Tibial nerve (tissue), 4 donors: Measurements from ENCODE around the gene HTR1D. TPM values are rescaled to one million over a fixed set of nuclear protein-coding genes. Genes with fewer than 3 reads are reported as not detected.
"Not testable (repeated sequence)": the region's sequence is repeated elsewhere in the genome, so short reads cannot be mapped to it uniquely, and the experiment has no call there.

ENCODE experiments used
- DNase-seq, 2 donors: peaks; one replicate each; pipeline ENCODE4 v3.0.0-alpha.2; 2019; ENCODE audit warnings: low spot score in 2 of 2
- H3K27ac ChIP-seq, 4 donors: fragments of 200-600 bp; sonication (generic) in 3 of 4; one replicate each; pipeline ENCODE4 v1.5.1; 2017 to 2019; ENCODE audit warnings: mild to moderate bottlenecking in 1 of 4
- H3K27me3 ChIP-seq, 2 donors: fragments of 200-600 bp; sonication (generic) in 1 of 2; one replicate each; pipeline versions ENCODE4 v1.5.1 to v1.6.0; 2017 to 2019
- H3K36me3 ChIP-seq, 3 donors: fragments of 200-600 bp; sonication (generic); one replicate each; pipeline ENCODE4 v1.5.1; 2018 to 2019
- H3K4me1 ChIP-seq, 4 donors: fragments of 200-600 bp; sonication (generic) in 3 of 4; one replicate each; pipeline ENCODE4 v1.5.1; 2017 to 2019
- H3K4me3 ChIP-seq, 4 donors: fragments of 200-600 bp; sonication (generic) in 3 of 4; one replicate each; pipeline ENCODE4 v1.5.1; 2017 to 2019; ENCODE audit warnings: mild to moderate bottlenecking in 1 of 4, moderate library complexity in 1 of 4
- H3K9me3 ChIP-seq, 4 donors: fragments of 200-600 bp; sonication (generic) in 3 of 4; one replicate each; pipeline ENCODE4 v1.5.1; 2017 to 2019
- EP300 ChIP-seq, 2 donors: sonication (generic); formaldehyde crosslinking; IDR thresholded peaks; one replicate each; pipeline ENCODE4 v1.6.1; 2017; ENCODE audit warnings: antibody characterized with exemption in 2 of 2, mild to moderate bottlenecking in 1 of 2
- POLR2A ChIP-seq, 2 donors: fragments of 450-650 bp; IDR thresholded peaks; one replicate each; pipeline ENCODE4 v1.6.1; 2017; ENCODE audit warnings: antibody characterized with exemption in 2 of 2, mild to moderate bottlenecking in 2 of 2, moderate library complexity in 2 of 2
- WGBS, 2 donors: methylation state at CpG; one replicate each; pipeline ENCODE4 v1.1.5; 2018; 5-methylcytosine and 5-hydroxymethylcytosine counted together
- total RNA-seq, 4 donors: library from RNA; depleted of rRNA; stranded (reverse); fragments of >200 nt; gene quantifications; one replicate each; pipeline ENCODE4 v1.1.0, GENCODE V29; 2016
- TF ChIP-seq, protein P1 (sequence below), 5 experiments: fragments of 200-600 bp in 3 of 5; fragments of 450-650 bp in 2 of 5; sonication (generic) in 3 of 5; IDR thresholded peaks; one replicate each; pipeline ENCODE4 v1.5.1; 2016 to 2019; ENCODE audit warnings: antibody characterized with exemption in 5 of 5, mild to moderate bottlenecking in 3 of 5, moderate library complexity in 2 of 5

The HTR1D gene
- total RNA-seq, 4 donors from 2014 or later = 0.30 to 2.4 (median 0.63) TPM; not detected in 1

DNA sequence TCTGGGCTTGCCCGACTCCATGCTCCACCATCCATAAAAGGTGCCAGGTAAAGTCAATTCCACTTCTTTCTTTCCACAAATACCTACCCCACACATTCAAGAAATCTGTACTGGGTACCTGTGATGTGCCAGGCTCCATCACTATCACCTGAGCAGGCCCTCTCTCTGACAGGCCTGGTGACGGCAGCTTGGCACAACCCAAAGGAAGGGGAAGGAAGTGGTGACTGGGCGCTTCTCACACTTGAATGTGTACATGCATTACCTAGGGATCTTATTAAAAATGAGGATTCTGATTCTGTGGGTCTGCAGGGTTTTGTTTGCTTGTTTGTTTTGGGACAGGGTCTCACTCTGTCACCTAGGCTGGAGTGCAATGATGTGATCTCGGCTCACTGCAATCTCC lies 7.5 kb downstream of the HTR1D start:
- Histone ChIP-seq H3K9me3 (no peaks in the 10 kb centered on the region), H3K4me1 (no peaks in the 10 kb centered on the region), H3K4me3 (no peak overlapping the region), H3K27ac (no peak overlapping the region), H3K36me3 (no peaks in the 10 kb centered on the region), H3K27me3 (peaks cover 0 to 36% of the 10 kb centered on the region in 2 donors)
- TF ChIP-seq POLR2A (IDR thresholded peaks at IDR 0.05) (no peak), EP300 (IDR thresholded peaks at IDR 0.05) (no peak)
- TF ChIP-seq, protein P1, sequence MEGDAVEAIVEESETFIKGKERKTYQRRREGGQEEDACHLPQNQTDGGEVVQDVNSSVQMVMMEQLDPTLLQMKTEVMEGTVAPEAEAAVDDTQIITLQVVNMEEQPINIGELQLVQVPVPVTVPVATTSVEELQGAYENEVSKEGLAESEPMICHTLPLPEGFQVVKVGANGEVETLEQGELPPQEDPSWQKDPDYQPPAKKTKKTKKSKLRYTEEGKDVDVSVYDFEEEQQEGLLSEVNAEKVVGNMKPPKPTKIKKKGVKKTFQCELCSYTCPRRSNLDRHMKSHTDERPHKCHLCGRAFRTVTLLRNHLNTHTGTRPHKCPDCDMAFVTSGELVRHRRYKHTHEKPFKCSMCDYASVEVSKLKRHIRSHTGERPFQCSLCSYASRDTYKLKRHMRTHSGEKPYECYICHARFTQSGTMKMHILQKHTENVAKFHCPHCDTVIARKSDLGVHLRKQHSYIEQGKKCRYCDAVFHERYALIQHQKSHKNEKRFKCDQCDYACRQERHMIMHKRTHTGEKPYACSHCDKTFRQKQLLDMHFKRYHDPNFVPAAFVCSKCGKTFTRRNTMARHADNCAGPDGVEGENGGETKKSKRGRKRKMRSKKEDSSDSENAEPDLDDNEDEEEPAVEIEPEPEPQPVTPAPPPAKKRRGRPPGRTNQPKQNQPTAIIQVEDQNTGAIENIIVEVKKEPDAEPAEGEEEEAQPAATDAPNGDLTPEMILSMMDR (IDR thresholded peaks at IDR 0.05) = no peak
- 73 to 74% methylated on average over 4 of the region's 4 CpGs for WGBS, 2 donors
- DNase-seq = no peak

GRCh38 chr1:23208527-23208926 lies 8.8 kb downstream of the HTR1D start:
- no peaks in the 10 kb centered on the region for H3K36me3 ChIP-seq
- H3K27ac ChIP-seq = no peak overlapping the region
- TF ChIP-seq POLR2A (IDR thresholded peaks at IDR 0.05) = no peak
- TF ChIP-seq, protein P1 (IDR thresholded peaks at IDR 0.05) = no peak
- no peak for TF ChIP-seq EP300 (IDR thresholded peaks at IDR 0.05)
- 83 to 94% methylated on average over 2 of the region's 2 CpGs for WGBS, 2 donors
- H3K27me3 ChIP-seq = peaks cover 0 to 25% of the 10 kb centered on the region in 2 donors
- H3K9me3 ChIP-seq = no peaks in the 10 kb centered on the region
- no peak for DNase-seq
- no peak overlapping the region for H3K4me3 ChIP-seq
- no peaks in the 10 kb centered on the region for H3K4me1 ChIP-seq

GRCh38 chr1:23207733-23208132 lies 9.6 kb downstream of the HTR1D start:
- not testable (repeated sequence) for H3K27ac ChIP-seq, H3K36me3 ChIP-seq, H3K9me3 ChIP-seq, H3K4me1 ChIP-seq, DNase-seq, H3K4me3 ChIP-seq
- 77 to 82% methylated on average over 8 of the region's 8 CpGs for WGBS, 2 donors
- peaks cover 0 to 18% of the 10 kb centered on the region in 2 donors for H3K27me3 ChIP-seq

DNA sequence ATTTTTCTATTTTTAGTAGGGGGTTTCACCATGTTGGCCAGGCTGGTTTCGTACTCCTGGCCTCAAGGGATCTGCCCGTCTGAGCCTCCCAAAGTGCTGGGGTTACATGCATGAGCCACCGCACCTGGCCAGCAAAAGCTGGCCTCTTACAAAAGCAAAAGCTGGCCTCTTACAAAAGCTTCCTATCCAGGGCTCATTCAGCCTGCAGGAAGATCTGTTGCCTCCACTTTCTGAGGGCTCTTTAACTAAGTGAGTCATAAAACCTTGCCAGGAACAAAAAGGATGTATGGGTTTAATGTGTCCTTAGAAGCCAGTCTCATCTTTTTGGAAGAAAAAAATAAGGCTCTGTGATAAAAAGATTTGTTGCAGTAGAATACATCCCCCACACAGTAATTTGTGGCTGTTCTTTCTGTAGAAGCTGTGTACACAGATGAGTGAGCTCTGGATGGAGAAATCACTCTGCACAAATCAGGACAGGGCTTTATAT lies 15.0 kb downstream of the HTR1D start:
- DNase-seq = no peak
- TF ChIP-seq POLR2A (IDR thresholded peaks at IDR 0.05) (no peak), EP300 (IDR thresholded peaks at IDR 0.05) (no peak)
- TF ChIP-seq, protein P1 (IDR thresholded peaks at IDR 0.05) = no peak
- H3K27ac ChIP-seq = no peak overlapping the region
- no peaks in the 10 kb centered on the region for H3K27me3 ChIP-seq
- no peak overlapping the region for H3K4me3 ChIP-seq
- H3K36me3 ChIP-seq = no peaks in the 10 kb centered on the region
- 58 to 66% methylated on average over 3 of the region's 3 CpGs for WGBS, 2 donors
- H3K4me1 ChIP-seq = no peaks in the 10 kb centered on the region
- H3K9me3 ChIP-seq = no peaks in the 10 kb centered on the region

DNA sequence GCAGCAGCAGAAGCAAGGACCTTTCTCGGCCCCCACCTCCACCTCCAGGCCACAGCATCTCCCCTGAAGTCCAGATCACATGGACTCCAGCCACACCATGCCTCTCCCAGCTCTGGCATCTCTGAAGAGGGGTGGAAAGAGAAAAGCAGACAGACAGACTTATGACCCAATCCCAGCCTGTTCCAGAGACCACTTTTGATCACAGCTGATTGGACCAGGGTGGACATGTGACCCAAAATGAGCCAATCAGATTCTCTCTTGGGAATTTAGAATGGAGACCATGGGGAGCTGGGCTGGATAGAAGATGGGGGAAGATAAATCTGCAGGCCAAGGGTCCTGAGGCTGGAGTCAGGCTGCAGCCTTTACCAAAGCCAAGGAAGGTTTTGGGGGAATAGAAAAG lies 16.4 kb downstream of the HTR1D start:
- no peaks in the 10 kb centered on the region for H3K9me3 ChIP-seq
- no peaks in the 10 kb centered on the region for H3K36me3 ChIP-seq
- no peak for TF ChIP-seq POLR2A (IDR thresholded peaks at IDR 0.05)
- TF ChIP-seq, protein P1 (IDR thresholded peaks at IDR 0.05) = no peak
- no peak for TF ChIP-seq EP300 (IDR thresholded peaks at IDR 0.05)
- no peaks in the 10 kb centered on the region for H3K27me3 ChIP-seq
- WGBS, 2 donors = 90 to 96% methylated on average over 1 of the region's 1 CpG
- no peak overlapping the region for H3K27ac ChIP-seq
- DNase-seq = no peak
- H3K4me3 ChIP-seq = no peak overlapping the region
- peaks cover 0 to 4% (median 0%) of the 10 kb centered on the region in 4 donors for H3K4me1 ChIP-seq

DNA sequence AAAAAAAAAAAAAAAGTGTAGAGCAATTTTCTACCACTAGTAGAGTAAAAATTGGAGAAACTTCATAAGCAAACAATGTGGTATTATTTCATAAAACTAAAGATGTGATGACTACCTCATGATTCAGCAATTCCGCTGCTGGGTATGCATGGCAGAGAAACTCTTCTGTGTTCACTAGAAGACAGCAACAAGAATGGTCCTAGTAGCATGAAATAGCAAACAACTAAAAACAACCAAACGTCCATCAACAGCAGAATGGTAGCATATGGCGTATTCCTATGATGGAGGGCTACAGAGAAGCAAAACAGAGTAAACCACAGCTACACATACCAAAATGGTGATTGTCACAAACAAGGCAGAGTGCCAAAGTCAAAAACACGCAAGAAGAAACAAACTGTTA lies 18.9 kb downstream of the HTR1D start:
- no peaks in the 10 kb centered on the region for H3K27me3 ChIP-seq
- no peak overlapping the region for H3K27ac ChIP-seq
- no peak for TF ChIP-seq EP300 (IDR thresholded peaks at IDR 0.05)
- TF ChIP-seq, protein P1 (IDR thresholded peaks at IDR 0.05) = no peak
- TF ChIP-seq POLR2A (IDR thresholded peaks at IDR 0.05) = no peak
- WGBS, 2 donors = 46 to 56% methylated on average over 4 of the region's 4 CpGs
- no peak for DNase-seq
- no peaks in the 10 kb centered on the region for H3K9me3 ChIP-seq
- H3K36me3 ChIP-seq = no peaks in the 10 kb centered on the region
- H3K4me1 ChIP-seq = peaks cover 0 to 15% (median 0%) of the 10 kb centered on the region in 4 donors
- no peak overlapping the region for H3K4me3 ChIP-seq
